Peyer's patch (tissue), 4 donors: ENCODE data around the gene TWSG1.

Experiments
- POLR2A ChIP-seq, 2 donors: fragments of 450-650 bp; IDR thresholded peaks; one replicate each; pipeline ENCODE4 v1.5.1; 2017; ENCODE audit warnings: antibody characterized with exemption in 2 of 2, mild to moderate bottlenecking in 2 of 2, moderate library complexity in 2 of 2
- TF ChIP-seq, protein P1 (sequence below), 6 experiments: fragments of 450-650 bp in 4 of 6; fragments of 200-600 bp in 2 of 6; sonication (generic) in 1 of 6; IDR thresholded peaks; one replicate each; pipeline ENCODE4 v1.5.1; 2017 to 2019; ENCODE audit warnings: antibody characterized with exemption in 6 of 6, mild to moderate bottlenecking in 3 of 6, moderate library complexity in 1 of 6

DNA sequence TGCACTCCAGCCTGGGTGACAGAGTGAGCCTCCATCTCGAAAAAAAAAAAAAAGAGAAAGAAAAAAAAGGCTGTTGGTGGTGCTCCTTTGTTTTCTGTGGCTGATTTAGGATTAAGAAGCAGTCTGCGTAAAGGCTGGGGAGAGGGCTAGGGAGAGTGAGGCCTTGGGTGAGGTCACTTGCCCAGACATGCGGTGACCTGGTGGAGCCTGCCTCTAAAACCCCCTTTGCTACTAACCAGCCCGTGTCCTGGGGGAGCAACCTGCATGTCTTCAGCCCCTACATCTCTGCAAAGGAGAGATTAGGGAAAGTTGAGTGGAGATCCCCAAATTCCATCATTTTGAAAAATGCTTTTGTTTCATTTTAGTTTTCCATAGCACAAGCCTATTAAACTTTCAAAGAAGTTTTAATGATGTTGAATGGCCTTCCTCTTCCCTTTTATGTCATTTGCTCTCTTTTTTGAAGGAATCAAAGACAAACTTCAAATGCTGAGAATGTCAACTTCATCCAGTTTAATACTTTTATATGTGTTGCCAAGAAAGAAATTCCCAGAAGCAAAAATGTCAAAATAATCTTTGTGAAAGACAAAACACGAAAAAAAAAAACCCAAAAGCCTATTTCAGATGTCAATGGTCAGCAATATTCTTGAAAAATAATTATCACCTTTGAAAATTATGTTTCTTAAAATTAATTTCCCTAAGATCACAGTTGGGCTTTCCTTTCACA lies 101.8 kb downstream of the TWSG1 start:
- TF ChIP-seq, protein P1, sequence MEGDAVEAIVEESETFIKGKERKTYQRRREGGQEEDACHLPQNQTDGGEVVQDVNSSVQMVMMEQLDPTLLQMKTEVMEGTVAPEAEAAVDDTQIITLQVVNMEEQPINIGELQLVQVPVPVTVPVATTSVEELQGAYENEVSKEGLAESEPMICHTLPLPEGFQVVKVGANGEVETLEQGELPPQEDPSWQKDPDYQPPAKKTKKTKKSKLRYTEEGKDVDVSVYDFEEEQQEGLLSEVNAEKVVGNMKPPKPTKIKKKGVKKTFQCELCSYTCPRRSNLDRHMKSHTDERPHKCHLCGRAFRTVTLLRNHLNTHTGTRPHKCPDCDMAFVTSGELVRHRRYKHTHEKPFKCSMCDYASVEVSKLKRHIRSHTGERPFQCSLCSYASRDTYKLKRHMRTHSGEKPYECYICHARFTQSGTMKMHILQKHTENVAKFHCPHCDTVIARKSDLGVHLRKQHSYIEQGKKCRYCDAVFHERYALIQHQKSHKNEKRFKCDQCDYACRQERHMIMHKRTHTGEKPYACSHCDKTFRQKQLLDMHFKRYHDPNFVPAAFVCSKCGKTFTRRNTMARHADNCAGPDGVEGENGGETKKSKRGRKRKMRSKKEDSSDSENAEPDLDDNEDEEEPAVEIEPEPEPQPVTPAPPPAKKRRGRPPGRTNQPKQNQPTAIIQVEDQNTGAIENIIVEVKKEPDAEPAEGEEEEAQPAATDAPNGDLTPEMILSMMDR (IDR thresholded peaks at IDR 0.05) = no peak
- TF ChIP-seq POLR2A (IDR thresholded peaks at IDR 0.05) = no peak
